Measurements from ENCODE around the gene ALMS1. TPM values are rescaled to one million over a fixed set of nuclear protein-coding genes. Genes with fewer than 3 reads are reported as not detected.
"Not testable (repeated sequence)": the region's sequence is repeated elsewhere in the genome, so short reads cannot be mapped to it uniquely, and the experiment has no call there.

ALMS1 gene
- total RNA-seq, 1 donor from 2014 or later, result 22.0 TPM

DNA sequence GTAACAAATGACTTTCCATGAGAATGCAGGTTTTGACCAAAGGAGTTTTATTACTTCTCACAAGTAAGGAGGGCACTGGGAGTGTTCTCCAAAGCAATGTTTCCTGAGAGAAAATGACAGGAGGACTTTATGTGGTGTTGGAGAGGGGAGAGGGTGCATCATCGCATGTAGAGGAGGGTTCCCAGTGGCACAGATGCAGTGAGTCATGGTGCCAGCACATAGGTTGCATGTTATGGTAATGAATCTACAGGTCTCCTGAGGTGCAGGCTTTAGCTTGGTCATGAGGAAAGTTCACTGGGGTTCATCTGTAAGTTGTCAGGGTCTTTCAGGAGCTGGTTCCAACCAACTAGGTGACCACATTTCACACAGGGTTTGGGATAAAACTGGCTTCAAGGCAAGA lies 226.2 kb downstream of the ALMS1 start:
- intact Hi-C loops (cut with DNase I), result no loop called here
- DNase-seq, result no peak
- TF ChIP-seq, protein P1, sequence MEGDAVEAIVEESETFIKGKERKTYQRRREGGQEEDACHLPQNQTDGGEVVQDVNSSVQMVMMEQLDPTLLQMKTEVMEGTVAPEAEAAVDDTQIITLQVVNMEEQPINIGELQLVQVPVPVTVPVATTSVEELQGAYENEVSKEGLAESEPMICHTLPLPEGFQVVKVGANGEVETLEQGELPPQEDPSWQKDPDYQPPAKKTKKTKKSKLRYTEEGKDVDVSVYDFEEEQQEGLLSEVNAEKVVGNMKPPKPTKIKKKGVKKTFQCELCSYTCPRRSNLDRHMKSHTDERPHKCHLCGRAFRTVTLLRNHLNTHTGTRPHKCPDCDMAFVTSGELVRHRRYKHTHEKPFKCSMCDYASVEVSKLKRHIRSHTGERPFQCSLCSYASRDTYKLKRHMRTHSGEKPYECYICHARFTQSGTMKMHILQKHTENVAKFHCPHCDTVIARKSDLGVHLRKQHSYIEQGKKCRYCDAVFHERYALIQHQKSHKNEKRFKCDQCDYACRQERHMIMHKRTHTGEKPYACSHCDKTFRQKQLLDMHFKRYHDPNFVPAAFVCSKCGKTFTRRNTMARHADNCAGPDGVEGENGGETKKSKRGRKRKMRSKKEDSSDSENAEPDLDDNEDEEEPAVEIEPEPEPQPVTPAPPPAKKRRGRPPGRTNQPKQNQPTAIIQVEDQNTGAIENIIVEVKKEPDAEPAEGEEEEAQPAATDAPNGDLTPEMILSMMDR (IDR thresholded peaks at IDR 0.05), result no peak

GRCh38 chr2:73614105-73614504 lies 228.5 kb downstream of the ALMS1 start:
- Histone ChIP-seq H3K27ac (no peak overlapping the region), H3K4me1 (no peaks in the 10 kb centered on the region), H3K9me3 (no peaks in the 10 kb centered on the region), H3K27me3 (ENCODE audit: low read depth) (no peaks in the 10 kb centered on the region), H3K4me3 (no peak overlapping the region), H3K36me3 (peaks cover 5% of the 10 kb centered on the region)
- intact Hi-C loops (cut with DNase I), result no loop called here
- TF ChIP-seq, protein P1 (IDR thresholded peaks at IDR 0.05), result no peak
- DNase-seq (no peak), ATAC-seq (no peak)

More for the DNA sequence above, 226.2 kb downstream of the ALMS1 start:
- no peak for ATAC-seq
- Histone ChIP-seq H3K4me1 (no peaks in the 10 kb centered on the region), H3K36me3 (peaks cover 14% of the 10 kb centered on the region), H3K27ac (no peak overlapping the region), H3K9me3 (no peaks in the 10 kb centered on the region), H3K27me3 (ENCODE audit: low read depth) (no peaks in the 10 kb centered on the region), H3K4me3 (no peak overlapping the region)

- H3K9me3 ChIP-seq, result no peaks in the 10 kb centered on the region
- intact Hi-C loops (cut with DNase I), result no loop called here
- no peak for ATAC-seq
These were observed 229.4 kb downstream of the ALMS1 start for GRCh38 chr2:73614997-73615396.

DNA sequence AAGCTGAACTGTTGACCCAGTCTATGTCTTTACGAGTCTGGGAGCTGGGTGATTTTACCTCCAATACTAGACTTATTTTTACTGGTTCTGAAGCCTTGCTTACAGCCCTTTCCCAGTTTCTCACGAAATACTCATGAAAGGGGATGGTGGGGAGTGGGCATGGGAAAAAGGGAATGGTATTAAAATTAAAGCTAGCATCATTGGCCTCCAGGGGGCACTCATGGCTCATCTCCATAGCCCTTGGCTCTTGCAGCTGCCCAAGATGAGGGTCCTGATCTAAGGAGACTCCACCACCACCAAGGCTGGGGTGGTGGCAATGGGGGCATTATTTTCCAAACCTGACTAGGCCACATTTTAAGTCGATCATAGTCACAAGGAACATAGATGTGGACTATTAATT lies 234.3 kb downstream of the ALMS1 start:
- H3K27ac ChIP-seq; DNase-seq; H3K27me3 ChIP-seq (ENCODE audit: low read depth); ATAC-seq; intact Hi-C loops (cut with DNase I); H3K4me3 ChIP-seq; H3K4me1 ChIP-seq; H3K9me3 ChIP-seq; H3K36me3 ChIP-seq: not testable (repeated sequence)
- TF ChIP-seq, protein P1 (IDR thresholded peaks at IDR 0.05), result peak; percentile 12

More at GRCh38 chr2:73614997-73615396, 229.4 kb downstream of the ALMS1 start:
- no peak overlapping the region for H3K27ac ChIP-seq
- H3K4me1 ChIP-seq, result no peaks in the 10 kb centered on the region
- DNase-seq, result no peak
- H3K4me3 ChIP-seq, result no peak overlapping the region
- H3K27me3 ChIP-seq (ENCODE audit: low read depth), result no peaks in the 10 kb centered on the region
- peaks cover 5% of the 10 kb centered on the region for H3K36me3 ChIP-seq
- TF ChIP-seq, protein P1 (IDR thresholded peaks at IDR 0.05), result no peak

GRCh38 chr2:73624036-73624435 lies 238.4 kb downstream of the ALMS1 start:
- intact Hi-C loops (cut with DNase I); ATAC-seq; H3K27me3 ChIP-seq (ENCODE audit: low read depth); H3K9me3 ChIP-seq; H3K4me1 ChIP-seq; H3K4me3 ChIP-seq; H3K36me3 ChIP-seq; H3K27ac ChIP-seq; DNase-seq: not testable (repeated sequence)

- not testable (repeated sequence) for ATAC-seq
These were observed 239.0 kb downstream of the ALMS1 start for GRCh38 chr2:73624625-73625024.

GRCh38 chr2:73626237-73626636 lies 240.6 kb downstream of the ALMS1 start:
- DNase-seq; H3K4me1 ChIP-seq; H3K4me3 ChIP-seq; H3K27me3 ChIP-seq (ENCODE audit: low read depth); H3K9me3 ChIP-seq; ATAC-seq; H3K27ac ChIP-seq; H3K36me3 ChIP-seq; intact Hi-C loops (cut with DNase I): not testable (repeated sequence)

More at GRCh38 chr2:73624625-73625024, 239.0 kb downstream of the ALMS1 start:
- H3K36me3 ChIP-seq; H3K4me3 ChIP-seq; H3K27ac ChIP-seq; H3K9me3 ChIP-seq; DNase-seq; intact Hi-C loops (cut with DNase I); H3K4me1 ChIP-seq; H3K27me3 ChIP-seq (ENCODE audit: low read depth): not testable (repeated sequence)

DNA sequence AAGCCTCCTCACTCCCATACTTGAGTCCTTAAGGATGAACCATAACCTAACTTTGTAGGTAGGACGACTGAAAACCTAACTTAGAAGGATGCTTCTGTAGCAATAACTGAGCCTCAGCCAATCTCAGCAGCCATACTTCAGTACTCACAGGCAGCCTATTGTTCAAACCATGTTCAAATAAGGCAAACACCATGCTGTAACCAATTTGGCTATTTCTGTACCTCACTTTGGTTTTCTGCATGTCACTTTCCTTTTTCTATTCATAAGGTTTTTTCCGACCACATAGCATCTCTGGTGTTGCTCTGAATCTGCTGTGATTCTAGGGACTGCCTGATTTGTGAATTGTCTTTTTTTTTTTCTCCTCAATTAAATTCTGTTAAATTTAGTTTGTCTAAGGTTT lies 242.9 kb downstream of the ALMS1 start:
- DNase-seq; H3K36me3 ChIP-seq; H3K4me1 ChIP-seq; H3K4me3 ChIP-seq; H3K9me3 ChIP-seq; intact Hi-C loops (cut with DNase I); ATAC-seq; H3K27me3 ChIP-seq (ENCODE audit: low read depth); H3K27ac ChIP-seq: not testable (repeated sequence)

All from lower lobe of right lung (tissue), 2 donors.